ENCODE measurements around the gene ATG2B.

The ATG2B gene

GRCh38 chr14:96270565-96271420 lies 92.3 kb downstream of the ATG2B start:
- DNase-seq: no peak

DNA sequence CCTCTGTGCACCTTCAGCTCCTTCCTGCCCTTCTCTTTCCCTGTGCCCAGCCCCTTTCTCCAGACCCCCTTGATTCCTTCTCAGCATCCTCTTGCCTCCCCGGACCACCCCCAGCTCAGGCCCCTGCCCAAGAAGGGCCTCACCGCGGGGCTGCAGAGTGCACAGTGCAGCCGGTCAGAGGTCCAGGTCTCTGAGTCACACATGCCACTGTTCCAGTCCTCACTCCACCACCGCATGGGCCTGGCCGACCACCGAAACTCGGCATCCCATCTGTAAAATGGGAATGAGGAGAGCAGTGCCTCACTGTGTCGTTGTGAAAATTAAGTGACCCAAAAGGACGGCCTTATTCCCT lies 93.8 kb downstream of the ATG2B start:
- no peak for DNase-seq

DNA sequence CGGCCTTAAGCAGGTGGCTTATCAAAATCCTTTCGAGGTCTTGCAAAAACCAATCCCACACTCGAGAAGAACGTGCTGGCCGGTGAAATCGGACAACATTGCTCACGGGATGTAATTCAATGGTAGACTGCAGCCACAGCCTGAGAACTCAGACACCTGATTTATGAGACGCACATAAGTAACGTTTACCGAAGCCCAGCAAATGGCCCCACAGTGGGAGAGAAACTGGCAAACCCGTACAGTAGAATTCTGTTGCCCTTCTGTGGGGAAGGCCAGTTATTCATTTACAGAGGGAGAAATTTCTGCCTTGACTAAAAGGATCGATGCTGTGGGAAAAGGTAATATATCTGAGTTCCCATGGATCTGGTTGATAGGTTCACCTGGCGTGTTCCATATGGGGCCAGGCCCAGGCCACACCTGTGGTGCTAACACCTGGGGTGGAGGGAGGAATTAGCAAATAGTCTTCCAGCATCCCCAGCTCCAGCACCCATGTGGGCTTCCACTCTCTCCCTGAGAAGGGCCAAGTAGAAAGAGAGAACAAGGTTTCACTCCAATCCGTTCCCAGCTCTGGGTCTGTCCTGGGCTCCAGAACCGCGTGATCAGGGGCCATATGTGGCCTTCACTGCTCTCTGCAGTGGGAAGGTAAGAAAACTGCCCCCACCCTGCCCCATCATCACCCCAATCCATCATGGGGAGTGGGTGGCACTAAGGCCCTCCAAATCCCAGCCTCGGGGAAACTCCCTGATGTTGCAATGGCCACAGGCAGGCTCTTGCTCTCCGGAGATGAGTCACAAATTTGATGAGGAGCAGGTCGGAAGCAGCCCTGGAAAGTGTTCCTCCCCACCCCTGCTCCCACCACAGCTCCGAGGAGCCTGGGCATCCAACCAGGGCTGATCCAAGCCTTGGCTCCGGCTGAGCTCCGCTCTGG lies 94.4 kb downstream of the ATG2B start:
- DNase-seq: no peak

- no peak for DNase-seq
Measured at GRCh38 chr14:96267916-96268315, 95.2 kb downstream of the ATG2B start.

GRCh38 chr14:96267336-96267735 lies 95.8 kb downstream of the ATG2B start:
- DNase-seq: no peak

DNA sequence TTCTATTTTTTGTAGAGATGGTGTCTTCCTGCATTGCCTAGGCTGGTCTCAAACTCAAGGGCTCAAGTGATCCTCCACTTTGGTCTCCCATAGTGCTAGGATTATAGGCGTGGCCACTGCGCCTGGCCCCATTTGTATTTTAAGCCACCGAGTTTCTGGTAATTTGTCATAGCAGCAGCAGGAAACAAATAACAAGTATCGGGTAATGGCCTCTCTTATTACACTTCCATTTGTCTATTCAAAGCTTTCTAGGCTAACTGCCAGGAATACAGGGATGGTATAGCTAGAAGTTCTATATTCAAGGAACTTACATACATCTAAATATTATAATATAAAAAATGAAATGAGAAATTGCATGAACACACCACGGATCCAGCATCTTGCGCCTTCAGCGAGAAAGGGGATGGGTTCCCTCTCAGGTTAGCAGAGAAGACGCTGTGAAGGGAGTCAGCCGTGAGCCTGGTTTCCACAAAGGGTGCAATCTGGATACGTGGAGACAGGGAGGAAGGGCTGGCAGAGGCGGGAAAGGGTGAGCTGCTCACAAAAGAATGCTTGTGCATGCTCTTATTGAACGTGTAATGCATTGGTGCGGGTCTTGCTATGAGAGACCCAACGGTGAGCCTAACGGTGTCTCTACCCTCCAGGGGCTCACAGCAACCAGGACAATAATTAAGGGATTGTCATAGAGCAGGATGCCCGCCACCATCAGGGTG lies 97.6 kb downstream of the ATG2B start:
- peak; percentile 59 for DNase-seq

DNA sequence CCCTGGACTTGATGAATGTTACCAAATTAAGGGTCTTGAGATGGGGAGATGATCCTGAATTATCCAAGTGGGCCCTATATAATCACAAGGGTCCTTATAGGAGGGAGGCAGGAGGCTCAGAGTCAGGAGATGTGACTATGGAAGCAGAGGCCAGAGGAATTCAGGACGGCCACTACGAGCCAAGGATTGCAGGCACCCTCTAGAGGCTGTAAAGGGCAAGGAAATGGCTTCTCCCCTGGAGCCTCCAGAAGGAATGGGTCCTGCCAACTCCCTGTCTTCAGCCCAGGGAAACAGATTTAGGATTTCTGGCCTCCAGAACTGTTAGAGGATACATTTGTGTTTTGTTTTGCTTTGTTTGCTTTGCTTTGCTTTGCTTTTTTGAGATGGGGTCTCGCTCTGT lies 98.3 kb downstream of the ATG2B start:
- DNase-seq: no peak

DNA sequence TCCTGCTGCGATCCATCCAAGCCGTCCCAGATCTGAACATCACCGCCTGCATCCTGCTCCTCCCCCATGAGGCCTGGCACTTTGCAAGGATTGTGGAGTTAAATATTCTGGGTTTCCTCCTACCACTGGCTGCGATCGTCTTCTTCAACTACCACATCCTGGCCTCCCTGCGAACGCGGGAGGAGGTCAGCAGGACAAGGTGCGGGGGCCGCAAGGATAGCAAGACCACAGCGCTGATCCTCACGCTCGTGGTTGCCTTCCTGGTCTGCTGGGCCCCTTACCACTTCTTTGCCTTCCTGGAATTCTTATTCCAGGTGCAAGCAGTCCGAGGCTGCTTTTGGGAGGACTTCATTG lies 99.0 kb downstream of the ATG2B start:
- no peak for DNase-seq

GRCh38 chr14:96263347-96264199 lies 99.6 kb downstream of the ATG2B start:
- no peak for DNase-seq

DNA sequence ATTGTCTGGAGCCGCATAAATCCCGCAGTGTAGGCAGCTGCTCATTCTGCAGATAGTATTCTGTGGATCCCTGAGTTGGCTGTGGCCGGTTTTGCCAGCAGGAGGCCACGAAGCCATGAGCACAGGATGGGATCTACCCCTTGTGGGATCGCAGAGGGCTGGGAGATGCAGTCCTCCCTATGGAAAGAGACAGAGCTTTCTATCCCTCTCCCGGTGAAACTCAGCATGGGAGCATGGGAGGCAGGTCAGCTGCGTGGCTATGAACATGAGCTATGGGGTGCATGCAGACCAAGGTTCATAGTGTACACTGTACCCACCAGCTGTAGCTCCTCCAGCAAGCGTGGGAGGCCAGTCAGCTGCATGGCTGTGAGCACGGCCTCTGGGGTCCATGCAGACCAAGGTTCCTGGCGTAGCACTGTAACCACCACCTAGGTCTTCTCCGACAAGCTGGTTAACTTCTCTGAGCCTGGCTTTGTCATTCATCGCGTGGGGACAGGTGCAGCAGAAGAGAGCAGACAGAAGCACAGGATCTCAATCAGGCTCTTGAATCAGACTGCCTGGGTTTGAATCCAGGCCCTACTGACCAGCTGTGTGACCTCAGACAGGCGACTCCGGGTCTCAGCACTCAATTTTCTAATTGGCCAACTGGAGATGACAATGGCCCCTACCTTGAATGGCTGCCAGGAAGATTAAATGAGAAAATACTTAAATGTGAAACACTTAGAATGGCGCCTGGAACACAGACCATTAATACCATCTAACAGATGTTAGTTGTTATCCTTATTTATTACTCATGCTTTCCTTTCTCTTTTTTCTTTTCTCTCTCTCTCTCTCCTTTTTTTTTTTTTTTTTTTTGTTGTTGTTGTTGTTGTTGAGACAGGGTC lies 101.1 kb downstream of the ATG2B start:
- no peak for DNase-seq

- DNase-seq: no peak
Measured at GRCh38 chr14:96261053-96261452, 102.1 kb downstream of the ATG2B start.

DNA sequence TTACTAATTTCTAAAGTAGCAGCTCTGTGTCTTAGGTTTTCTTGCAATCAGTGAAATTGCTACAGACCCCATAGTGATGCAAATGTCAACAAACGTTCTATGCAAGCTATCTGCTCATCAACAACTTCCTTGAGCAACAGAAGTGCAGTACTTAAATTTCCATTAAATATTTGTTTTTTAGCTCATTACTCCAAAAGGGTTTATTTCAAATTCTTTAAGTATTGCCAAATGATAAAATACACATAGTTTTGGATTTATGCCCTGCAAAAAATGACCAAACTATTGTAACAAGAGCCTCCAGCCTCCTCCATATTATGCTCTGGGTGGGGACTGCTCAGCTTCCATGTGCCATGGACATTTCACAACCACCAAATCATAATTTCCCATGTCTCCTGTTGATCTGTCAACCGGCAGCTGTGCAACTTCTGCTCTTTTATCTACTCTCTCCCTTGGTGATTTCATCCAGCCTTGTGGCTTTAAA lies 102.8 kb downstream of the ATG2B start:
- no peak for DNase-seq

GRCh38 chr14:96257900-96258299 lies 105.2 kb downstream of the ATG2B start:
- DNase-seq: no peak

- DNase-seq: no peak
Measured at GRCh38 chr14:96257056-96257455, 106.1 kb downstream of the ATG2B start.

GRCh38 chr14:96256407-96256806 lies 106.7 kb downstream of the ATG2B start:
- DNase-seq: no peak

DNA sequence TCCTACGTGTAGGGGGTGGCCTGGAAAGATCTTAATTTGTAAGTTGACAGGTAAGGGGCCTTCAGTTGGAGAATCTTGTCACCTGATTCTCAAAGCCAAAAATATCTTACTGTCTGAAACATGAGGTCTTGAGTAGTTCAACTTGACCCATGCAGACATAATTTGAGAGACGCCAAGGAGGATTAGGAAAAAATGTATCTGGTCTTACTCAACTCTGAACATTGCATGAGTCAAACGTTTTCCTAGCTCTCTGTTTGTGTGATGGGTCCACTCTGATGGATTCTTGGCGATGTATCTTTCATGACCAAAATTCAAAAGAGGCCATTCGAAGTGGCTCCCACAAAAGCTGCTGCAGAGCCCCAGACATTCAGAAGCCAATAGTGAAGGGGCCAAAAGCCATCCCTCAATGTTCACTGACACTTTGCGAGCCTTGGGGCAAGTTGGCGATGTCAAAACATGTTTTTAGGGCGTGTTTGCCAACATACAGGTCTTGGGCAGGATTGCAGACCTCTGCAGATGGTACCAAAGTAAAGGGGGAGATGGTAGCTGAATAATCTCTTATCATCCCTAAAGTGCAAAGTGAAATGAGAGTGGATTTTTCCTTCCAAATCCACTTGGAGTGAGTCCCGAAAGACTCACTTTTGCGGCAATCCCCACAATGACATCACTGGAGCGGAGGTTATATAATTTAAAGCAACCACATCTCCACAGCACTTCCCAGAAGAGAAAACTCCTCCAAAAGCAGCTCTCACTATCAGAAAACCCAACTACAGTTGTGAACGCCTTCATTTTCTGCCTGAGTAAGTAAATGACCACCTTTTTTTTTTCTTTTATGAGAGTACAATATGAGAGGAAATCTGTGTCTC lies 107.4 kb downstream of the ATG2B start, which contains the start of gene BDKRB1:
BDKRB1 (plus strand) TSS at position 710 of the 866 bp plus-strand sequence. CDS start 7,473 bp downstream, outside the sequence.
- DNase-seq: no peak

DNA sequence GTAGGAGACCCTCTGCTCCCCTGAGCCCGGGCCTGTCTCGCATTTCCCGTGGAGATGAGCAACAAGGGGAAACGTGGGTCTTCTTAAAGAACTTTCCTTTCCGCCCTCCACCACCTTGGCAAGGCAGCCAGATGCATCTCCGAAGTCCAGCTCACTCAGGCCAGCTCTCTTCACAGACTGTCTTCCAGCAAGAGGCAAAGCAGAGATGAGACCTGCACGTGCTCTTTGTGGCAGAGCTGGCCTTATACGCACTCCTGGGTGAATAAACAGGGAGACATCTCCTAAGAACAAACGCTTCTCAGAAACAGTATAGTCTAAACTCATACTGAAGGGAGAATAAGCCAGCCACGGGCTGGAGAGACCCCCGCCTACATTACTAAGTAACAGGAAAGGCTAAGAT lies 108.5 kb downstream of the ATG2B start:
- DNase-seq: no peak

DNA sequence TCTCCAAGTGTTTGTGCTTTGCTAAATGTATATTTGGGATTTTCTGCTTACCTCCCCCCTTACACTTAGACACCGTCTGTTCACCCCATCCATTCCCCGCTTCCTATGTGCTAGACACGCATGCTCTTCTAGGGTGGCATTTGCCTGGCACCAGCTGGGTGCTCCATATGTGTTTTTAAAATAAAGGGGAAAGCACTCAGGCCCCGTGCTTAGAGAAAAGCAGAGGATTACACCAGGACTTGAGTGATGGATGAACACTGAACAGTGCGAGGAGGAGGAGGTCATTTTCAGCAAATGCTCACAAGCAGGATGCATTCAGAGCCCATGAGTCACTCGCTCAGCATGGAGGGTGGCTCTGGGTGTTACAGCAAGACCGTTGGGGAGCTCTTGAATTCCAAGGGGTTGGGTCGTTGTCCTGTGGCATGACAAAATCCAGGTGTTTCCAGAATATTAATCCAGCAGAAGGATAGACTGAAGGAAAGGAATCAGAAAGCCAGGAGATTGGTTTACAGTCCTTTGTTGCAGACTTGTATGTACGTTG lies 110.1 kb downstream of the ATG2B start:
- no peak for DNase-seq

- DNase-seq: no peak
Measured at GRCh38 chr14:96252323-96252998, 110.7 kb downstream of the ATG2B start.

Data from NCI-H187 treated with DMSO at 0.1 percent for 48 hours (cell line).